ENCODE results near the gene BRWD1. TPM values are rescaled to one million over a fixed set of nuclear protein-coding genes. Genes with fewer than 3 reads are reported as not detected.

Gene BRWD1
- total RNA-seq, 1 donor from 2014 or later, result 55.7 TPM

- H3K27ac Mint-ChIP-seq, result no peak overlapping the region
- TF ChIP-seq, protein P1, sequence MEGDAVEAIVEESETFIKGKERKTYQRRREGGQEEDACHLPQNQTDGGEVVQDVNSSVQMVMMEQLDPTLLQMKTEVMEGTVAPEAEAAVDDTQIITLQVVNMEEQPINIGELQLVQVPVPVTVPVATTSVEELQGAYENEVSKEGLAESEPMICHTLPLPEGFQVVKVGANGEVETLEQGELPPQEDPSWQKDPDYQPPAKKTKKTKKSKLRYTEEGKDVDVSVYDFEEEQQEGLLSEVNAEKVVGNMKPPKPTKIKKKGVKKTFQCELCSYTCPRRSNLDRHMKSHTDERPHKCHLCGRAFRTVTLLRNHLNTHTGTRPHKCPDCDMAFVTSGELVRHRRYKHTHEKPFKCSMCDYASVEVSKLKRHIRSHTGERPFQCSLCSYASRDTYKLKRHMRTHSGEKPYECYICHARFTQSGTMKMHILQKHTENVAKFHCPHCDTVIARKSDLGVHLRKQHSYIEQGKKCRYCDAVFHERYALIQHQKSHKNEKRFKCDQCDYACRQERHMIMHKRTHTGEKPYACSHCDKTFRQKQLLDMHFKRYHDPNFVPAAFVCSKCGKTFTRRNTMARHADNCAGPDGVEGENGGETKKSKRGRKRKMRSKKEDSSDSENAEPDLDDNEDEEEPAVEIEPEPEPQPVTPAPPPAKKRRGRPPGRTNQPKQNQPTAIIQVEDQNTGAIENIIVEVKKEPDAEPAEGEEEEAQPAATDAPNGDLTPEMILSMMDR (IDR thresholded peaks at IDR 0.05; ENCODE audit: unreplicated experiment), result no peak
- H3K4me1 Mint-ChIP-seq (ENCODE audit: low read depth), result peaks cover 4% of the 10 kb centered on the region
- no peak for DNase-seq (ENCODE audit: low spot score, unreplicated experiment)
- no peaks in the 10 kb centered on the region for H3K27me3 Mint-ChIP-seq
- no peak overlapping the region for H3K4me3 Mint-ChIP-seq (ENCODE audit: low read depth)
- peaks cover 22% of the 10 kb centered on the region for H3K36me3 Mint-ChIP-seq (ENCODE audit: insufficient read depth)
- no peaks in the 10 kb centered on the region for H3K9me3 Mint-ChIP-seq (ENCODE audit: low read depth)
These were observed 50.1 kb downstream of the BRWD1 start for GRCh38 chr21:39263372-39263771.

GRCh38 chr21:39258207-39258606, 55.2 kb downstream of the BRWD1 start:
- TF ChIP-seq, protein P1 (IDR thresholded peaks at IDR 0.05; ENCODE audit: unreplicated experiment), result no peak
- peaks cover 20% of the 10 kb centered on the region for H3K36me3 Mint-ChIP-seq (ENCODE audit: insufficient read depth)
- no peaks in the 10 kb centered on the region for H3K27me3 Mint-ChIP-seq
- peaks cover 15% of the 10 kb centered on the region for H3K4me1 Mint-ChIP-seq (ENCODE audit: low read depth)
- DNase-seq (ENCODE audit: low spot score, unreplicated experiment), result no peak
- H3K27ac Mint-ChIP-seq, result no peak overlapping the region
- no peak overlapping the region for H3K4me3 Mint-ChIP-seq (ENCODE audit: low read depth)
- H3K9me3 Mint-ChIP-seq (ENCODE audit: low read depth), result no peaks in the 10 kb centered on the region

DNA sequence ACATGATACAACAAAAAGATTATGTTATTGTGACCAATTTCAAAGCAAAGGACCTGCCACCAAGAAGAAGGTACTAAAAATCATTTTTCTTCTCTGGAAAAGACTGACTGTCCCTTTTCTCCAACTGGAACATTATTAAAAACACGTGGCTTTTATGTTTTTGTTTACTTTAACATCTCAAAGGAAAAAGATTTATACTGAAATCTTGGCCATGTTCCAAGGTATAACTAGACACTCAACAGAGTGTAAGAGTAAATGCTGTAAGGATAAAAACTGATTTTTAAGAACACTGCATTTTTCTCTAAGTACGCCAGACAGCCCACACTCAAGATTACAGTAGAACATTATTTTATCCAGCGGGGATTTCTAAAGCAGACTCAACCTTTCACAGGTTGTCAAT, 62.1 kb downstream of the BRWD1 start:
- TF ChIP-seq, protein P1 (IDR thresholded peaks at IDR 0.05; ENCODE audit: unreplicated experiment), result no peak
- Mint-ChIP-seq H3K4me3 (ENCODE audit: low read depth) (no peak overlapping the region), H3K4me1 (ENCODE audit: low read depth) (peaks cover 2% of the 10 kb centered on the region), H3K27me3 (no peaks in the 10 kb centered on the region), H3K9me3 (ENCODE audit: low read depth) (no peaks in the 10 kb centered on the region), H3K27ac (no peak overlapping the region), H3K36me3 (ENCODE audit: insufficient read depth) (peaks cover 24% of the 10 kb centered on the region)
- DNase-seq (ENCODE audit: low spot score, unreplicated experiment), result no peak

DNA sequence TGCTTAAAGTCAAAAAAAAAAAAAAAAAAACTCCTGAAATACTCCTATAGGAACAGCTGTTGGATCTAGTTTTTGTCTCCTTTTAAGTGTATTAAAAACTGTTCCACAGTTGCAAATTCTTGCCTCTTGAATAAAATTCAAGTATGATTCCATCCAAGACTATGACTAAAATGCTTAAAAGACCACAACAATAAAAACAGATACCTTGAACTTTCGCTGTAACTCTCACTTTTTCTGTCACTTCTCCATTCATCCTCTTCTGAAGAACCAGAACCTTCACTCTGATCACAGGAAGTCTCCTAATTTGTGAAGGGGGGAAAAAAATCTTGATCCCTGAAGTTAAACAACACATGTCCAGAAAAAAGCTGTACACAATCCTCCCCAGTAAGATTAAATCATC, 75.2 kb downstream of the BRWD1 start:
- Mint-ChIP-seq H3K27me3 (no peaks in the 10 kb centered on the region), H3K27ac (no peak overlapping the region), H3K4me3 (ENCODE audit: low read depth) (no peak overlapping the region), H3K9me3 (ENCODE audit: low read depth) (no peaks in the 10 kb centered on the region), H3K36me3 (ENCODE audit: insufficient read depth) (peaks cover 35% of the 10 kb centered on the region), H3K4me1 (ENCODE audit: low read depth) (no peaks in the 10 kb centered on the region)
- no peak for DNase-seq (ENCODE audit: low spot score, unreplicated experiment)
- TF ChIP-seq, protein P1 (IDR thresholded peaks at IDR 0.05; ENCODE audit: unreplicated experiment), result no peak

- peaks cover 25% of the 10 kb centered on the region for H3K36me3 Mint-ChIP-seq (ENCODE audit: insufficient read depth)
- H3K27ac Mint-ChIP-seq, result no peak overlapping the region
- no peak for DNase-seq (ENCODE audit: low spot score, unreplicated experiment)
- H3K4me1 Mint-ChIP-seq (ENCODE audit: low read depth), result no peaks in the 10 kb centered on the region
- TF ChIP-seq, protein P1 (IDR thresholded peaks at IDR 0.05; ENCODE audit: unreplicated experiment), result no peak
- no peaks in the 10 kb centered on the region for H3K9me3 Mint-ChIP-seq (ENCODE audit: low read depth)
- H3K27me3 Mint-ChIP-seq, result no peaks in the 10 kb centered on the region
- no peak overlapping the region for H3K4me3 Mint-ChIP-seq (ENCODE audit: low read depth)
These were observed 80.6 kb downstream of the BRWD1 start for GRCh38 chr21:39232861-39233291.
